Activated T-helper 9 cell treated with anti-CD3 and anti-CD28 coated beads, Interleukin-2, amount 50 U/mL, for 16 hours (primary cell): ENCODE data around the gene TRERF1.

Experiments used
- DNase-seq: peaks from one replicate; pipeline ENCODE4 v3.0.0-alpha.2; 2020; ENCODE audit warnings: low read depth

TRERF1 gene

DNA sequence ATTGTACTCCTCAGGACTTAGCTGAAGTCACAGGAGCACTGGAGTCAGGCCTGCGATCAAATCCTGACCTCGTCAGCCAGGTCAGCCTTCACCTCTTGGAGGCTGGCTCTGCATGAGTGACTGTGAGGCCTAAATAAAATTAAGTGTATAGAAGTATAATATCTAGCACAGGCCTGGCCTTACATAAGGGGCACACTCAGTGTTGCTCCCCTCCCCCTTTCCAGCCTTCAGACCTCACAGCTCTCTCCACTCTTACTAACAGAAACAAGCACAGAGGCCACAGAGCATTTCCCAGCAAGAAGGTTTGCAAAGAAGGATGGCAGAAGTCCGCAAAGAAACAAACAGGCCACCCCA lies 84.8 kb downstream of the TRERF1 start:
- DNase-seq = no peak

DNA sequence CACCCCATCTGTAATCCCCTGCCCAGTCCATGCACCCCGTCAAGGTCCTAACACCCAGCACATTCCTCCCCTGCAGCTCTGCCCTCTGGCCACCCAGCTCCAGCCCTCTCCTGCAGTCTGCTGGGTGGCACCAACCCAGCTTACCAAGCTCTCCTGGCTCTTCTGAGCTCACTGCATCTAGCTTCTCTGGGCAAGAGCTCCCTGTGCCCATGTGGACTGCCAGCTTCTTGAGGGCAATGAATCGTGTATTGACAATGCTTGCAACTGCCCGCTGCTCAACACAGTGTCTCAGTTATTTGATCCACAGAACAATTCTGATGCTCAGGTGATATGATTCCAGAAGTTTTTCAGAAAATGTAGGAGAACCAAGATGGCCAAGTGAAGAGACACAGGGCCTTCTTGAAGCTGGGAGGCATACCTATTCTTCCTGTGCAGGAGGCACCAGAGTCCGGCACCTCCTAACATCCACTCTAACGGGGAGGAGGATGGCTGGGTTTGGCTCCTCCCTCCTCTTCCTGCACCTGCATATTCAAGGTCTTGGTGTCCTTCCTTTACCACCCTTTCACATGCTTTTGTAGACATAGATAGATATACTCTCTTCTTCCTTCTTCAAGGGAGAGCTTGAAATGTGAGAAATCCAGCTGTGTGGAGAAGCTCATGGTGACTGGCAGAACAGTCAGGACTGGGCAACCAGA lies 85.6 kb downstream of the TRERF1 start:
- no peak for DNase-seq

DNA sequence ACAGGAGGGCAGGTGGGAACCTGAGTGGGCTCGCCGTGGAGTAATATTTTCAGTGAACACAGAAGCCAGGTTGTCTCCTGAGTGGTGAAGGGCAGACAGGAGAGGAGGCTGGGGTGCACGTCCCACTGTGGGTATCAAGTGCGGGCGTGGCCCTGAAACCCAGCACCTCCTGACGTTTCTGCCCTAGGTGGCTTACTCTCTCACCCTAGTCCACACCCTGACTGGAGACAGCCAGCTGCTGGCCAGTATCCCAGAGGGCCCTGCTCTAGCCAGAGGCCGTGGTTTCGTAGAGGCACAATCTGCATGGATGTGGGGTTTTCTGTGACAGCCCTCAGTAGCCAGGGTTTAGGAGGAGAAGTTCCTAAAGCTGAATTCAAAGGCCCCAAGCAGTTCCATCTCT lies 86.7 kb downstream of the TRERF1 start:
- DNase-seq = no peak

DNA sequence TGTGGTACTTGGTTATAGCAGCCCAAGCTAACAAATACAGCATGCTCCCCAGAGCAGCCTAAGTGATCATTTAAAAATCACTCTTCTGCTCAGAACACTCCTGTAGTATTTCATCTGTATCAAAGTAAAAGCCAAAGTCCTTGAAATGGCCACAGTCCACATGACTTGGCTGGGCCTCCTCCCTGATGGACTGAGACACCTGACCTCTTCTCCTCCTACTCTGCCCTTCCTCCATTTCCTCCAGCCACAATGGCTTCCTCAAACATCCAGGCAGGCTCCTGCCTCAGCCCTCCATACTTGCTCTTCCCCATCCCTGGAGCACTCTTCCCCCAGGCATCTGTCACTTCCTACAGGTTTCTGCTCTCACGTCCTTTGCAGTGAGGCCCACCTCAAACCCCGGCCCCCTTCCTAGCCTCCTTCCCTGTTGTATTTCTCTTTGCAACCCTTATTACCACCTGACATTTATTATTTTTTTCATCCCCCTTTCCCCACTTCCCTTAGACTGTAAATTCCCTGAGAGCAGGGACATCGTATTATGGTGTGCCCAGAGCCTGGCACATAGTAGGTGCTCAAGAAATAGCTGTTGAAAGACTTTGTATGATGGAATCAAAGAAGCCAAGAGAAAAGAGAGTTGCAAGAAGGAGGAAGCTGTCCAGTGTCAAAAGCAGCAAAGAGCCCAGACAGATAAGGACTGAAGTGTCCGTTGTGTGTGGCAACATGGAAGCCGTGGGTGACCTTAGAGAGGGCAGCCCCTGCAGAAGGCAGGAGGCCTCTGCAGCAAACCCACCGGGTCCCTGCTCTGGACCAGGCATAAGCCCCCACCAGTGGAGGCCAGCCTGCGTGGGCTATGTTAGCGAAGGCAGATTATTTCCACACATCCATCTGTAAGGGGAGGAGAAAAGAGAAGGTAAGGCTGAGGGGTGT lies 87.5 kb downstream of the TRERF1 start:
- no peak for DNase-seq

DNA sequence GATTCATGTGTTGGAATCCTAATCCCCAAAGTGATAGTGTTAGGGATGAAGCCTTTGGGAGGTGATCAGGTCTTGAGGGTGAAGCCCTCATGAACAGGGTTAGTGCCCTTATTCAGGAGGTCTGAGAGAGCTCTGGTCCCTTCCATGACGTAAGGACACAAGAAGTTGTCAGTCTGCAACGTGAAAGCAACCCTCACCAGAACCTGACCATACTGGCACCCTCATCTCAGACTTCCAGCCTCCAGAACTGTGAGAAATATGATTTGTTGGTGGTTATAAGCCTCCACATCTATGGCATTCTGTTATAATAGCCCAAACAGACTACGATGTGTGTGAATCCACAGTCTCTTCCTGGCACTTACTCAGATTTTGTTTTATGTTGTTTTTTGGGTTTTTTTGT lies 90.7 kb downstream of the TRERF1 start:
- no peak for DNase-seq

DNA sequence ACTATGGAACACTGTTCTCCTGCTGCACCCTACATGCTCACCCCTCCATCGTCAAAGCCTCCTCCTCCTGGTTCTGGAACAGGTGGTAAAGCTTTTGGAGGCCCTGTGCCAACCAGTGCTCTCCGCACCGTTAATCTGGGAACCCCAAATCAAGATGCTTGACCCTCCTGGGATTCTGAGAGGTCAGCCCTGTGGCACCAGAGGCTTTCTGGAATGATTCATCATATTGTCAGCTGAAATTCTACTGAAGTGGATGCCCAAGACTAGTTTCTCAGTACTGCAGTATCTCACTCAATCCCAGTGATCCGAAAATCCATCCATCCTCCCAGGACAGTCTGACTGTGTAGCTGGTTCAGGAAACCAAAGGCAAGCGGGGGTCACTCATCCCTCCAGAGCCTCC lies 92.7 kb downstream of the TRERF1 start:
- DNase-seq = no peak

DNA sequence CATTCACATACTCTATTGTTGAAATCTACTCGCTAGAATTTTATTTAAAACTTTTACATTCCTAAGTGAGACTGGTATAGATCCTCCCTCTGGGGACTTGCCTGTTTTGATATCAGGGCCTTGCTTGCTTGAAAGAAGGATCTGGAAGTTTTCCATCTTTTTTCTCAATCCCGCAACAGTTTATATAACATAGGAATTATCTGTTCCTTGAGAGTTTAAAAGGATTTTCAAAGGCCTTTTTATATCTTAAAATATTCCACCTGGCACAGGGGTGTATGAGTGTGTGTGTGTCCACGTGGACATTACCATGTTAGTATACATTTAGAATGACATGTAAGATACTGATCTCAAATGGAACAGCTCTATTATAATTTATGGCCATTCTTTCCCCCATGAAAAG lies 96.3 kb downstream of the TRERF1 start:
- DNase-seq = no peak

DNA sequence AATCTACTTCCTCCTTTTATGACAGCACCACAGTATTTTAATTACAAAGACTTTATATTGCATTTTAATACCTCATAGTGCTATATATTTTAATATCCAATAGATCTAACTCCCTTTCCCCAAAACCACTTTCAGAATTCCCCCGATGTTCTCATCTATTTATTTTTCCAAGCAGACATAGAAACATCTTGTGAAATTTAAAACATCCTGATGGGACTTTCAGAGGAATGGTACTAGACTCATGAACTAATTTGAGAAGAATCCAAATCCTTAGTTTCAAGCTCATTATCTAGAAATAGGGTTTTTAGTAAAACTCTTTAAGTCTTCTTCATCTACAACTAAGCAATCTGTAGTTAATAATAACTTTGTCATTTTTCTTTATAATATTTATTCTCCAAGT lies 97.0 kb downstream of the TRERF1 start:
- DNase-seq = no peak

DNA sequence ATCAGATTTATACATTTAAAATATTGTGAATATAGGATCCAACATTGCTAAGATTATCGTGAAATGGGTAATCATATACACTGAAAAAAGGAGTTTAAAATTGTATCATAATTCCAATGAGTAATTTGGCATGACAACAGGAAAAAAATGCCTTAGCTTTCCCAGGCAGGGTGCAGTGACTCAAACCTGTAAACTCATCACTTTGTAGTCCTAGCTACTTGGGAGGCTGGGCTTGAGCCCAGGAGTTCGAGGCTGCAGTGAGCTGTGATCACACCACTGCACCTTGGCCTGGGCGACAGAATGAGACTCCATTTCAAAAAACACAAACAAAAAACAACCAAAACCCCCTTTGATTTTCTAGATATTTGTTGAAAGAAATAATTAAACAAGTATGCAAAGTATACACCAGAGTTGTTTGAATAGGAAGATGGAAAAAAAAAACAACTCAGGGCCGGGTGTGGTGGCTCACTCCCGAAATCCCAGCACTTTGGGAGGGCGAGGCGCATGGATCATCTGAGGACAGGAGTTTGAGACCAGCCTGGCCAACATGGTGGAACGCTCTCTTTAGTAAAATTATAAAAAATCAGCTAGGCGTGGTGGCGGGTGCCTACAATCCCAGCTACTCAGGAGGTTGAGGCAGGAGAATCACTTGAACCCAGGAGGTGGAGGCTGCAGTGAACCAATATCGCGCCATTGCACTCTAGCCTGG lies 98.7 kb downstream of the TRERF1 start:
- no peak for DNase-seq

DNA sequence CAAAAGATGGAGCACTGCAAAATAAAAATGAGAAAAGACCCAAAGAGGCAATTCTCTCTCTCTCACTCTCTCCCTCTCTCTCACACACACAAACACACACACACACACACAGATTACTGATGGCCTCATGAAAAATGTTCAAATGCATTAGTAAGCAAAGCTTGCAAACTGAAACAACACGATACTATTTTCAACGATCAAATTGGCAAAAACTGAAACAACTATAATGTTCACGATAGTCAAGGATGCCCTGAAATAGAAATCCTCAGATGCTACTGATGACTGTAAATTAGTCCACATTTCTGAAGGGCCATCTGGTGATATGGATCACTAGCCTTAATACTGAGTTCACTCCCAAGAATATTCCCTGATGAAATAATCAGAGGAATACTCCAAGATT lies 100.8 kb downstream of the TRERF1 start:
- no peak for DNase-seq

DNA sequence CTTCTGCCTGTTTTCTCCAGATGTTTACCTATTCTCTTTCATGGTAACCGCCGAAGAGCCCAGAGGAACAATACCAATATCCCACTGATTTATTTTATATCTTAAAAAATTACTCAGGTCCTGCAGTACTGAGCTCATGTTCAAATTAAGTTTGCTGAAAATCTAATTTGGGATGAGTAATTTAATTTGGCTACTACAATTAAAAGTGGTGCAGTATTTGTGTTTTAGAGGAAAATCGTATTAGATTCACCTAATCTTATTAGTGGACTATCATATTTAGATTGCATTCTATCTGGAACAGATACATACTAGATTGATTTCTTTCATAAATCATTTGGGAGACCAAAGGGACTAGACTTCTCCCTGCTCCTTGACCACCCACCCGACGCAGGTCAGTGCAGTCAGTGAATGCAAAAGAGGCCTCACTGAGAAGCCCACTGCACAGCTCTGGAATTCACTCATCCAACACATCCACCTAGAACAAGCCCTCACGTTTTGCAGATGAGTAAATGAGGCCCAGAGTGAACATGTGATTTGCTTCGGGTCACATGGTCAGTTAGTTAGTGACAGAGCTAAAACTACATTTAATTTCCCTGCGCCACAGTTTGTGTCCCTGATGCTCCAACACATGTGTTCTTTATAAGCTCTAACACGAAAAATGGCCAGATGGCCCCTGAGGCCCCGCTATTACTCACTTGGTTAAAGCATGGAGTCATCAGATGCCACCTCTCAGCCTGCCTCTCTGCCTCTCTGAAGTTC lies 101.8 kb downstream of the TRERF1 start:
- DNase-seq = no peak

DNA sequence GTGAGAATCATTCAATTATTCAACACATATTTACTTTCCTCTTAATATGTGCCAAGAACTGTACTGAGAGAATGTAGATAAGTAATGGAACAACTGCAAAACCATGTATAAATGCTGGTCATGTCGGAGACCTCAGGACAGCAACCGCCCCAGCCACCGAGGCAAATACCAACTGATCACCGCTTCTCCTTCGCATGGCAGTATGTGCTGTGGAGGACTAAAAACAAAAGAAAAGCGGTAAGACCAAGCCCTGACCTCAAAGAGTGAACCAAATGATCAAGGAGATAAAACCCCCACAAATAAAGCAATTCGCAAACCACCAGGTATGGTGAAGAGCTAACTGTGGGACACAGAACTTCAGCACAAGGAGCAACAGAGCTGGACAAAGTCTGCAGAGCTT lies 104.3 kb downstream of the TRERF1 start:
- DNase-seq = no peak

DNA sequence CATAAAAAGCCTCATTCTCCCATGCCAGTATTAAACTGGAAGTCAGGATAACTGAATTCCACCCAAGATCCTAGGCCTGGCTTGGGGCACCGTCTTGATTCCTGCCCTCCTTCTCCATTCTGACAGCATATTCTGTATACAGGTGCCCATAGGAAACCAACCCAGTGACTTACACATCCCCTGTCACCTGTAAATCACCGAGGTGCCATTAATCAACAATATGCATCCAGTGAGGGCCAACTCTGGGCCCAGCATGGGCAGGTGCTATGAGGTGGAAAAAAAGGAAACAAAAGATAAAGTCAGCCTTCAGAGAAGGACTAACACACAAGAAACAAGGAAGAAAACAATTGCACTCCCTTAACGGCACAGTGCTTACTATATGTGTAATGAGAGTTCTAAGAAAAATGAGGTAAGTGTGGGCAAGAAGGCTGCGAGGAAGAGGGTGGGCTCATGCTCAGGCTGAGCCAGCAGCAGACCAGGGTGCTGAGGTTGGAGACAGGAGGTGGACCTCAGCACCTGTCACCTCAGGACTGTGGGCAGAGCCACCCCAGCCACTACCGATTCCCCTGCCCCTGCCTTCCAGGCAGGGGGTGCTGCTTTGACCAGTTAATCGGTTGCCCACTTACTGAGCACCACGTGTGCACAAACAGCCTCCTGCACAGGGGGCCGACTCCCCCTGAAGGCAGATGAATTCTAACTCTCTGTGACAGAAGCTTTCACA lies 105.9 kb downstream of the TRERF1 start:
- DNase-seq = no peak

DNA sequence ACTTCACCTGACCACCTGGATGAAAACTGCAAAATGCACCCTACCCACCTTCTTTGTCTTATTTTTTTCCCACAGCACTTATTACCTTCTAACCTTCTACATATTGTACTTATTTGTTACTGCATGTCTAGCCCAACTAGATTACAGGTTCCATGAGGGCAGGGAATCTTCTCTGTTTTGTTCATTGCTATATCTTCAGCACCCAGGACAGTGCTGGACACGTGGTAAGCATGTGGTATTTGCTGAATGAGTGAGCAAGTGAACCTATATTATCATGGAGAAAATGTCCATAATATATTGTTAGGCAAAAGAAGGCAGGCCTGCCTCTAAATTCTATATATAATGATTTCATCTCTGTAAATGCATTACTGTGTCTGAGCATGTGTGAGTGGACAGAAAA lies 107.0 kb downstream of the TRERF1 start:
- DNase-seq = no peak

DNA sequence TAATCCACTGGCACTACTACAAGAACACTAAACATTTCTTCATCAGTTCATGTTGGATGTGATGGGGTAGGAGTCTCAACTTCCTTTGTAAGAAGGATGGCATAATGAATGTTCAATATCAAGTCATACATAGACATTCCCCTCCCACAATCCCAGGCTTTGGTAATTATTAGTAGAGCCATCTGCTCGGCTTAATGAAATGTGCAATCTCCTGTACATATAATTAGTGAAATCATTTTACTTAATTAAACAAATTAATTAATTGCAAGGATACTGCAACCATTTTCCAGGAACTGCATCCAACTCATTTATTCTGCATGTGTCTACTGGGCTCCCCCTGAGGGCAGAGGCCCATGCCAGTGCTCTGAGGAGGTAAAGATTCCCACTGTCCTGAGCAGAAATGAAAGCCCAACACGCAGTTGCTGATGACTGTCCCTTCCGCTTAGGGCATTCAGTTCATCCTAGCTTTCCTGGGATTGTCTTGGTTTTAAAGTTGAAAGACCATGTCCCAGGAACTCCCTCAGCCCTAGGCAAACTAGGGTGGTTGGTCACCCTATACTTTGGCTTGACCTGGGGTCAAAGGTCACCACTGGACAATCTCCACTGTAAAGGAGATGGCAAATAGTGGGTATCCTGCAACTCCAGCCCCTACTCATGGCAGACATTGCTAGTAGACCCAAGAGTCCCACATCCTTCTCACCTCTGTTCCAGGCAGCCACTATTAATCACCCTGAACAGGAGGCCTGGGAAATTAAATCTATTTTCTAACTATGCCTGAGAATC lies 109.8 kb downstream of the TRERF1 start:
- no peak for DNase-seq

DNA sequence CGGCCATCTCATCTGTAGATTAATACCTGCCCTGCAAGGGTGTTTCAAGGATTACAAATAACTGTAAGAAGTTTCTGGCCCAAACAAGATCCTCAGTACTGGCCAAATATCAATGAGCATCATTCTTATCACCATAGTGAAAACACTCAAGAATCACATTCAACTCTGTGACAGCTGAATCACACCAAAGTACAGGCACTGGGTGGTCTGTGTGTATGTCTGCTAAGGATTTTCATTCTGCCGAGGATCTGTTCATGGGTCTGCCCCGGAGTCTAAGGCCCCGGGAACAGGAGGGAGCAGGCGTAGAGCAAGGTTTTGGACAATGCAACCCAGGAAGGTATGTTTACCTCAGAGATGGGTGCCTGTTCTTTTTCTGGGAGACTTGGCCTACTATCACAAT lies 110.5 kb downstream of the TRERF1 start:
- DNase-seq = no peak

DNA sequence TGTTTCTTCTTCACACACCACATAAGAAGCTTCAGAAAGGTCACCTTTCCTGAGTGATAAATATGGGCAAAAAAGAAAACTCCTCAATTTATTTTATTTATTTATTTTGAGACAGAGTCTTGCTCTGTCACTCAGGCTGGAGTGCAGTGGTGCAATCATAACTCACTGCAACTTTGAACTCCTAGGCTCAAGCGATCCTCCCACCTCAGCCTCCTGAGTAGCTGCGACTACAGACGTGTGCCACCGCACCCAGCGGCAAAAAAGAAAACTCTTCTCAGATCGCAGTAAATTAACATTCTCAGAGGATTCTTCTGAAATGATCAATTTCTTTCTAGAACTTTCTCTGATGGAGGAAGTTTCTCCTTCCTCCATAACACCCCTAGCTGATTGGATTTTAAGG lies 111.2 kb downstream of the TRERF1 start:
- no peak for DNase-seq

DNA sequence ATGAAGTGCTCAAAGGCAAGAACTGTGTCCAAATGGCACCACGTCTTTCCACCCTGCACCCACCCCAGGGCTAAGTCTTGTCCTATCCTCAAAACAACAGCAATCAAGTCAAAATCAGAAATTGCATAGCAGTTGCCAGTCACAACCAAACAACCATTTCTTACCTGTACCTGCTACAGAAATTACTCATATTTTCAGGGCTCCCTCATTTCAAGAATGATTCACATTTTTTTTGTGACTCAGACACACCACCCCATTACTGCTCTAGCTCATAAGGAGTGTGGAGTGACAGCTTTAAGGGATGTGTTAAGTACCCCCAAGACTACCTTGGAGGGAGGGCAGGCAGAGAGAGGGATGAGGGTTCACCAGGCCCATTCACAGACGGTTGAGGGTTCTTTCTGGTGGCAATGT lies 111.7 kb downstream of the TRERF1 start:
- peak; percentile 27 for DNase-seq

DNA sequence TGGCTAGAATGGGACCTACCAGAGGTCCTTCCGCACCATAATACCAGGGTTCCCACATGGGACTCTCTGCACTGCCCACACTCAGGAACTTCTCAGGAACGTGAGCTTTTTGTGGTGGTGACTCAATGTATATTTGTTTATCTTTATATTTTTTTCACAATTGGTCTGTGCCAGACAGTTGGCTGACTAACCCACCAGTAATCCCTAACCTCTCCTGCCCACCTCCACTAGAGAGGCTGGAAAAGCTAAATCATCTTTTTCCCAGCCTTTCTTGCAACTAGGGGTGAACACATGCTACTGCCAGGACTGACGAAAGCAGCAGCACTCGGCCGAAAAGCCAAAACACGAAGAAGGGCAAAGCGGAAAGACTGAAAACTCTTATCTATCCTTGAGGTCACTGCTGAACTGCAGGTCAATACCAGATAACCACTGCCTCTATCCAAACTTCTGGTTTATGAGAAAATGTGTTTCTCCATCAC lies 112.9 kb downstream of the TRERF1 start:
- DNase-seq = no peak

DNA sequence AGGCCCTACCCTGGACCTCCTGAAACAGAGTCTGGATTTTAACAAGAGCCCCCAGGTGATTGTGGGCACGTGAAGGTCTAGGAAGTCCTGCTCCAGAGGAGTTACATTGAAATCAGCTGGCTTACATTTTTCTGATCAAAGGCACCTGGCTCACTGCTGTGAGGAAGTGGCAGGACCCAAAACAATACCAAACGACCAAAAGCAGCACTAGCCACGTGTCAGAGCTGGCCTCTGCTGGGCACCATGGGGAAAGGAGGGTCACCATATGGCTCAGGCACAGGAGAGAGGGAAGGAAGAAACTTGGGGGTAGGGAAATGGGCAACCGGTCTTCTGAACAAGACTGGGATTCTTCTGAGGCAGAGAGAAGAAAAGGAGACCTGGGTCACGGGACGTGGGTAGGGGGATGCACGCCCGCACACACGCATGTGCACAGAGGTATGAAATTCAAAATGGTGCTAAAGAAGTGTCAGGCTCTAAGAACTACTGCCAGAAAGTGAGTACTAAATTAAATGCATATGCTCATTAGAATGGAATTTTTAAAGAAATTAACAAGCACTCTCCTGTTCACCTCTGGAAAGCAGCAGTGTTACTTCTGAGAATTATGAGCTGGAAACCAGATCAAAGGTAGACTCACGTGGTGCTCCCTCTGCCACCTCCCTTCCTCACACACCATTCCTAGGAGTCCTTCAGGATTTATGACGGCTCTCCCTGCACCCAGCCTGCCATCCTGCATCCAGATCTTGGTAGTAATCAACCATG lies 113.6 kb downstream of the TRERF1 start:
- DNase-seq = no peak
